HG03354 (cell line): ENCODE measurements around the gene RAB10.
A peak's percentile ranks its signal among the peaks of the same experiment; 100 is the strongest.
"Not testable (repeated sequence)": the region's sequence is repeated elsewhere in the genome, so short reads cannot be mapped to it uniquely, and the experiment has no call there.

ENCODE experiments used
- ATAC-seq: cut with Tn5 transposase; IDR thresholded peaks from one replicate; pipeline ENCODE4 v1.9.1; 2021; ENCODE audit warnings: mild to moderate bottlenecking; ENCODE audit not compliant: unreplicated experiment, poor library complexity, severe bottlenecking

The RAB10 gene

GRCh38 chr2:26033818-26034636 lies at the start of gene RAB10:
Gene RAB10 (plus strand): TSS chr2:26034084. CDS start chr2:26034609, 525 bp downstream.
- ATAC-seq: peak; percentile 89

GRCh38 chr2:25988134-25988533 lies 45.8 kb upstream of the RAB10 start:
- ATAC-seq: no peak

GRCh38 chr2:25989154-25989553 lies 44.7 kb upstream of the RAB10 start:
- no peak for ATAC-seq

GRCh38 chr2:25991965-25992364 lies 41.9 kb upstream of the RAB10 start:
- ATAC-seq: no peak

DNA sequence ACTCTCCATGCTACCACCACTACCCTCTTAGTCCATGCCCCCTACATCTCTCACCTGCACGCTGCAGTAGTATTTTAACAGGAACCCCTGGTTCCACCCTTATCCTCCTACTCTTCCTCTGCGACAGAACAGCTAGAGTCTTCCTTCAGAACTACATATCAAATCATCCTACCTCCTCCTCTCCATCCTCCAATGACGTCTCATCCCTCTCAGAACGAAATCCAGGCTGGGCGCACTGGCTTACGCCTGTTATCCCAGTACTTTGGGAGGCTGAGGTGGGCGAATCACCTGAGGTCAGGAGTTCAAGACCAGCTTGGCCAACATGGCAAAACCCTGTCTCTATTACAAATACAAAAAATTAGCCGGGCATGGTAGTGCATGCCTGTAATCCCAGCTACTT lies 41.3 kb upstream of the RAB10 start:
- ATAC-seq: no peak

GRCh38 chr2:25993049-25993448 lies 40.8 kb upstream of the RAB10 start:
- ATAC-seq: no peak

DNA sequence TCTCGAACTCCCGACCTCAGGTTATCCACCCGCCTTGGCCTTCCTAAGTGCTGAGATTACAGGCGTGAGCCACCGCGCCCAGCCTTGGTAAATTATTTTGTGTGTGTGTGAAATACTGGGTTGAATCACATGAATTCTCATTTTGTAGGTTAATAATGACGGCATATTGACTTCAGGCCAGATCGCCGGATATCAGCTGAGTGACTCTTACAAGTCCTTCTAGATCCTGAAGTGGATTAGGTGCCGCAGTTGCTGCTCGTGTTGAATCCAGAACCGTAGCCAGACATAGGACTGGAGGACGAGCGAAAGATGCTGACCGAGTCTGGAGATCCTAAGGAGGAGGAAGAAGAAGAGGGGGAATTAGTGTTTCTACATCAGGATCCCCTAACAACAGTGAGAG lies 39.4 kb upstream of the RAB10 start:
- no peak for ATAC-seq

- no peak for ATAC-seq
Measured at GRCh38 chr2:25996844-25997243, 37.0 kb upstream of the RAB10 start.

DNA sequence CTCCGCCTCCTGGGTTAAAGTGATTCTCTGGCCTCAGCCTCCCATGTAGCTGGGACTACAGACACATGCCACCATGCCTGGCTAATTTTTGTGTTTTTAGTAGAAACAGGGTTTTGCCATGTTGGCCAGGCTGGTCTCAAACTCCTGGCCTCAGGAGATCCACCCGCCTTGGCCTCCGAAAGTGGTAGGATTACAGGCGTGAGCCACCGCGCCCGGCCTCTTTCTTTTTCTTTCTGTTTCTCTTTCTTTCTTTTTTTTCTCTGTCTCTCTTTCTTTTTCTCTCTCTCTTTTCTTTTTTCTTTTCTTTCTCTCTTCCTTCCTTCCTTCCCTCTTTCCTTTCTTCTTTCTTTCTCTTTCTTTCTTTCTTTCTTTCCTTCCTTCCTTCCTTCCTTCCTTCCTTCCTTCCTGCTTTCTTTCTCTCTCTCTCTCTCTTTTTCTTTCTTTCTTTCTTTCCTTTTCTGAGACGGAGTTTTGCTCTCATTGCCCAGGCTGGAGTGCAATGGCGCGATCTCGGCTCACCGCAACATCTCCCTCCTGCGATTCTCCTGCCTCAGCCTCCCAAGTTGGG lies 35.0 kb upstream of the RAB10 start:
- not testable (repeated sequence) for ATAC-seq

GRCh38 chr2:25999406-25999805 lies 34.5 kb upstream of the RAB10 start:
- ATAC-seq: not testable (repeated sequence)

DNA sequence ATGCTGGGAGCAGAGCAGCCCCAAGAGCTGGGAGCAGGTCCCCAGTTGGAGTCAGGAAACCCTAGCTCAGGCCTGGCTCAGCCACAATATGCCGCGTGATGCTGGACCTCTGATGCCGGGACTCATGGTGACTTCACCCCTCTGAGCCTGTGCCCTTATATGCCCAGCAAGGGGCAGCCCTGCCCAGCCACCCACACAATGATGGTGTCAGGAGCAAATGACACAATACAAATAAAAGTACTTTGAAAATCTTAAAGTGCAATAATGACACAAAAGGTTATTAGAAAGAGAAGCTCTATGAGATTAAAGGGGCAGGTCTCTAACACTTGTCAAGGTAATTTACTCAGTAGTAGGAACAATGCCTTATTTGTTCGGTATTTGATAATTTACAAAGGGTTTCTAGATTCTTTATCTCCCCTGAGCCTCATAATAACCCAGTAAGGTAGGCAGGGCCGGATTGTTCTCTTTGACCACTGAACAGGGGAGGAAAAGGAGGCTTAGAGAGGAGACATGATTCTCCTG lies 33.3 kb upstream of the RAB10 start:
- ATAC-seq: no peak

DNA sequence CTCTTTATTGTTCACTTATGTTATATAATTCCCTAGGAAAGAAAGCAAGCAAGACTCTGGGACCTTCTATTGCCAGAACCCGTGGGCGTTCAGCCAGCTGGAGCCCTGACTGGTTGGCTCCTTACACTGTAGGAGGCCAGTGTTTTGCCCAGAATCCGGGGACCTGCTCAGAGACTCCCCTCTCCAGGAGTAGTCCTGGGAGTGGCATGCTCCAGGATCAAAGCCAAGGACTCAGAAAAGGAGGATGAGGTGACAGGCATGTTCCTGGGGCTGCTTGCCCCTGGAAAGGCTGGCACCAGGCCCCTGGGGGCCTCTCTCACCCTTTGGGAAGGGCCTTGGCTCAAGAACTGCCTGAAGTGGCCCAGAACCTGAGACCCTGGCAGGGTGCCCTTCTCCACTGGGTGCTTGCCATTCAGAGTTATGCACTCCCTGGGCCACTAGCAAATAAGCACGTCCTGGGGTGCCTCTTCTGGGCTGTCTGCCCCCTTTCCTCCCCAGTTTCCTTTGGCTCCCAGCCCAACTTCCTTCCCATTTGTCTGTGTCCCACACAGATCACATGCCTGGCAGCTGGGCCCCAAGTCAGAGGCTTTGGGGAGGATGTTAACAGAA lies 32.0 kb upstream of the RAB10 start:
- no peak for ATAC-seq

DNA sequence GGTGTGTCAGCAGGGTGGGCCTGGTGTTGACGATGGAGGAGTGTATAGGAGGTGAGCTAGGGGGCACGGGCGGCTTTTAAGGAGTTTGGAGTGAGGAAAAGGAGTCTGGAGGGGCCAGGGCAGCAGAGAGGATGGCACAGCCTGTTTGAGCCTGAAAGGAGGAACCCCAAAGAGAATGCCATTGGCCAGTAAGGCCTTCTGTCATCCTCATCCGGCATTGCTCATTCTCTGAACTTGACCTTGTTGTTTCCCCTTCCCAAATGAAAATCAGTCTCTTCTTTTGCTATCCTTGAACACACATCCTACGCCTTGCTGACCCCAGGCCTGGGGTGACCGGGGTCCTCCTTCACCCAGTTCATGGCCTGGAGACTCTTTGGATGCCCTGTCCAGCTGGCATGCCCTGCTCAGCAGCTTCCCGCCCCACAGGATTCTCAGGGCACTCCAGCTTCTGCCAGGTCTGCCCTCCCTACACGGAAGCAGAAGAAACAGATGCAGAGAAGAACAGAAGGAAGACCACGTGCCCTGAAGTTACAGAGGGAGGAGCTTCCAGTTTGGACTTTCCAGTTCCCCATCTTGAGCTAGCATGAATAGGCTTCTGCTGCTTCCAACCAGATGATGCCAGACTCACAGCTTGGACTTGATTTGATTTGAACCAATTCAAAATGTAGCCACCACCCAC lies 31.1 kb upstream of the RAB10 start:
- ATAC-seq: no peak

DNA sequence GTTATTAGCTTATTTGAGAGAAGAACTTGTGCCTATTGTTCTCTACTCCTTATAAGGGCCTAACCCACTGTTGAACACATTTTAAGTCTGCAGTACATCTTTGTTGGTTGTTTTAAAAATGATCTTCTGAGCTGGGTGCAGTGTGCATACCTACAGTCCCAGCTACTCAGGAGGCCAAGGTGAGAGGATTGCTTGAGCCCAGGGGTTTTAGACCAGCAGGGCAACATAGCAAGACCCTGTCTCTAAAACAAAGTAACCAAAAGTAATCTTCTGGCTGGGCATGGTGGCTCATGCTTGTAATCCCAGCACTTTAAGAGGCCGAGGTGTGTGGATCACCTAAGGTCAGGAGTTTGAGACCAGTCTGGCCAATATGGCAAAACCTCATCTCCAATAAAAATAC lies 25.8 kb upstream of the RAB10 start:
- ATAC-seq: no peak

DNA sequence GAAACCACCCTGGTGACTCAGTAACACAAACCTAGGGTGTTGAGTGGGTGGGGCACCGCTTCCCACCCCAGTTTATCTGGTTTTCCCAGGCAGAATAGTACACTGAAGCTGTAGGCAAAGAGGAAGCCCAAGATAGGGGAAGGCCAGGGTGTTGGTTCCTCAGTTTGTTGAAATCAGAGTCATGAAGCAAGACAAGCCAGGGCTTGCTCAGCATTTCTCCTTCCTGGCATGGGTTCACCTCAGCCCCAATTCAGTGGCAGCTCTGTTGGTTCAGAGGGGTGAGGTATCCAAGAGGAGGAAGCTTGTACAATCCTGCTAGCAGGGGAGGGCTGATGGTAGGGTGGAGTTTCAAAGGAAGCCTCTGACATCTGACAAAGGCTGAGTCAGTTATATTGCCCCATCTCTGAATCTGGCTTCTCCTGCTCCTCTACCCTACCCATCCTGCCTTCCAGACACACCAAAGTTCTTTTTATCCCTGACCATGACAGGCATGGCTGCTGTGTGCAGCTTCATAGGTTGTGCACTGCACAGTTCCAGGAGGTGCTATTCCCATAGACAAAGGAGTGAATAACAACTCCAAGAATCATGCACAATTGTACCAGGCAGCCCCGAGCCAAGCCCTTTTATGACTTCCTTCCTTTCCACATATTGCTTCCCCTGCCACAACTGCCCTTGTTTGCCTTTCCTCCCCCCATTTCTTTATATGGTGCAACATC lies 24.9 kb upstream of the RAB10 start:
- no peak for ATAC-seq

- ATAC-seq: no peak
Measured at GRCh38 chr2:26009567-26009963, 24.3 kb upstream of the RAB10 start.

- no peak for ATAC-seq
Measured at GRCh38 chr2:26010943-26011342, 22.9 kb upstream of the RAB10 start.

GRCh38 chr2:26011609-26011989 lies 22.3 kb upstream of the RAB10 start:
- no peak for ATAC-seq

- no peak for ATAC-seq
Measured at GRCh38 chr2:26011990-26012856, 21.7 kb upstream of the RAB10 start.
